Left lung (tissue), 10 donors: ENCODE data around the gene AHI1. TPM values are rescaled to one million over a fixed set of nuclear protein-coding genes. Genes with fewer than 3 reads are reported as not detected.

Experiments used
- ATAC-seq: fragments of 200-7000 bp; cut with Tn5 transposase; one replicate; pipeline ENCODE4 v1.9.1; 2020; ENCODE audit warnings: moderate library complexity
- DNase-seq, 4 donors: peaks; one replicate each; pipeline ENCODE4 v3.0.0-alpha.2; 2013 to 2020
- H3K27ac ChIP-seq, 2 donors: fragments of 200-600 bp; sonication (generic) in 1 of 2; one replicate each; pipeline versions ENCODE4 v1.5.0 to v1.8.0; 2020 to 2021
- H3K27me3 ChIP-seq, 2 donors: fragments of 200-600 bp; sonication (generic) in 1 of 2; one replicate each; pipeline versions ENCODE4 v1.5.0 to v1.8.0; 2020 to 2021
- H3K36me3 ChIP-seq, 2 donors: fragments of 200-600 bp; sonication (generic) in 1 of 2; one replicate each; pipeline versions ENCODE4 v1.5.0 to v1.8.0; 2020 to 2021
- H3K4me1 ChIP-seq, 2 donors: fragments of 200-600 bp; one replicate each; pipeline ENCODE4 v1.8.0; 2021
- H3K4me3 ChIP-seq, 2 donors: fragments of 200-600 bp; sonication (generic) in 1 of 2; one replicate each; pipeline versions ENCODE4 v1.5.0 to v1.8.0; 2020 to 2021; ENCODE audit warnings: mild to moderate bottlenecking in 1 of 2
- H3K9me3 ChIP-seq, 2 donors: fragments of 200-600 bp; sonication (generic) in 1 of 2; one replicate each; pipeline versions ENCODE4 v1.5.0 to v1.8.0; 2020 to 2021
- CTCF ChIP-seq, 2 donors: fragments of 200-600 bp; sonication (generic) in 1 of 2; IDR thresholded peaks; one replicate each; pipeline versions ENCODE4 v1.5.0 to v1.8.0; 2021; ENCODE audit warnings: antibody characterized with exemption in 2 of 2
- intact Hi-C, 2 donors: fragments of 100-400 bp; cut with DNase I; formaldehyde crosslinking; loops; one replicate each; pipeline versions ENCODE4 v1.11.2 to v1.14.2; 2022
- polyA plus RNA-seq, 6 donors: library from polyadenylated mRNA; unstranded; fragments of 120-200 nt; gene quantifications; one replicate each; pipeline ENCODE4 v1.2.1, GENCODE V29; 2013; ENCODE audit not compliant: insufficient read length in 6 of 6
- total RNA-seq, 2 donors: library from RNA; stranded (reverse); fragmentation: NEBNext Ultra II Directional; extraction: Animal tissue kit (Norgen Biotek cat#: 25700); gene quantifications; one replicate each; pipeline ENCODE4 v1.2.1, GENCODE V29; 2021
- donor health status: DM: no; HTN: yes; CAD: no.
- donor health status: DM: no; HTN: no; CAD: no.

Gene AHI1
- total and polyA plus RNA-seq, 8 donors: 23.7 to 65.0 (median 49.0) TPM

DNA sequence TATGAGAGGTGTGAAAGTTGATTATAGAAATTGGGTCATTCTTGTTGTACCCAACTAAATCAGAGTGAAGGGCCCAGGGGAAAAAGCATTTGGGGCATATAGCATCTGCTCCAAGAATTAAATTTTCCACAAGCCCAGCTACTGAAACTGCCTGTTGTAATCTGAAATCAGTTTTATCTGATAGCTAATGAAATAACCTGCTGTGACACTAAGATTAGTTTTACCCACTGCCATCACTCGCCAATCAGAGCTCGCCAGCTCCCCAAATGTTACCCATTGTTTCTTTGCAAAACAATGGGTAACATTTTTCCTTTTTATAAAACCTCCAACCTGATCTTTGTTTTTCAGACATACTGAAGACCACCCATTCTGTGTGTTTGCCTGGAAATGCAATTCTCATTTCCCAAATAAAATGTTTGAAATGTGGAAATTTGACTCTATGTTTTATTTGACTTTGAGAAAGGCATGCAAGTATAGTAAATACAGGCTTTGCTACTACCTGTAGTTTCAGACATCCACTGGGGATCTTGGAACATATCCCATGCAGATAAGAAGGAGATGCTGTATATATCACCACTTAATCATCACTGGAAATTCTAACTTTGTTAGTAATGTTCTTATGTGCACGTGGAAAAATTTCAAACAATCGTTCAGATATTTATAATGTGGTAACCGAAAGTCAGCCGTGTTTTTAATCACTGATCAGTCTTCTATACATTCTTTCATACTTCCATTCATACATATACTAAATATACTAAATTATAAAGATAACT lies 6.3 kb upstream of the AHI1 start:
- Histone ChIP-seq H3K27me3 (no peaks in the 10 kb centered on the region), H3K4me3 (no peak overlapping the region), H3K27ac (no peak overlapping the region), H3K9me3 (no peaks in the 10 kb centered on the region), H3K4me1 (peaks cover 0 to 4% of the 10 kb centered on the region in 2 donors), H3K36me3 (no peaks in the 10 kb centered on the region)
- intact Hi-C loops: loop anchor here in 1 of 2 donors (10.0 kb wide), 1 partner anchor 811 kb away; no protein-coding TSS in a partner anchor
- no peak for TF ChIP-seq CTCF (IDR thresholded peaks at IDR 0.05)
- ATAC-seq (no peak), DNase-seq (no peak)

- H3K27ac ChIP-seq: no peak overlapping the region
- peaks cover 0 to 20% of the 10 kb centered on the region in 2 donors for H3K4me1 ChIP-seq
- H3K27me3 ChIP-seq: no peaks in the 10 kb centered on the region
- no peak for ATAC-seq
- H3K9me3 ChIP-seq: no peaks in the 10 kb centered on the region
- intact Hi-C loops: loop anchor here in 1 of 2 donors (10.0 kb wide), 1 partner anchor 815 kb away; no protein-coding TSS in a partner anchor
- no peak for DNase-seq
- no peaks in the 10 kb centered on the region for H3K36me3 ChIP-seq
- no peak for TF ChIP-seq CTCF (IDR thresholded peaks at IDR 0.05)
- H3K4me3 ChIP-seq: no peak overlapping the region
Observed at GRCh38 chr6:135499441-135500340, 2.2 kb upstream of the AHI1 start.

- Histone ChIP-seq H3K4me1 (peaks cover 0 to 20% of the 10 kb centered on the region in 2 donors), H3K4me3 (peak overlapping the region; percentile 75 to 82), H3K9me3 (no peaks in the 10 kb centered on the region), H3K27me3 (no peaks in the 10 kb centered on the region), H3K27ac (peak overlapping the region; percentile 94 to 95), H3K36me3 (no peaks in the 10 kb centered on the region)
- intact Hi-C loops: no loop called here
- DNase-seq: peak in 3 of 4 donors; percentile 70 to 87 (median 77)
- no peak for TF ChIP-seq CTCF (IDR thresholded peaks at IDR 0.05)
- peak; percentile 80 for ATAC-seq
Observed at GRCh38 chr6:135498185-135498841, 773 bp upstream of the AHI1 start.

DNA sequence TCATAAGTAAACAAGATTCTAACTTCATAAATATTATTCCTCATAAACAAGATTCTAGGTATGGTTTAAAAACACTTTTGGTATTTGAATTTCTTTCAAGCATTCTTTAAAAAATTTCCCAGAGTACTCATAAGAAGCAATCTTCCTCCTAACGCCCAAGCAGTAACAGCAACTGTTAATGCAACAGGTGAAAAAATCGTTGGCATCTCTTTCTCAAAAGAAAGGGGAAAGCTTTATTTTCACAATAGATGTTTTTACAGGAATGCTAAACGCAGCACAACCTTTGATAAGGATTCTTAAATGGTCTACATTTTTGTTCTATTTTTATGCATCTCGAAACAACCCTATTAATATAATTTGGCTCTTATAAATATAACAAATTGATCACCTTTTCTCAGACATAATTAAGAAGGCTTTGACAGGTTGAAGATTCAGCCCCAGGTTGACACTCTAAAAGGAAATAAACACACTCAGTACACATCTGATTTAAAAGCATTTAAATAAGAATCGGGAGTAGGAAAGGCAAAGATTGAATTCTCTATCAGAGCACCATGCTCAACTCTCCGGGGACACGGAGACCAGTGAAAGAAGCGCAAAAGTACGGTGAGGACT lies 634 bp downstream of the AHI1 start:
- H3K9me3 ChIP-seq: no peaks in the 10 kb centered on the region
- ATAC-seq (no peak), DNase-seq (no peak)
- H3K4me3 ChIP-seq: peak overlapping the region; percentile 75 to 82
- no peaks in the 10 kb centered on the region for H3K36me3 ChIP-seq
- intact Hi-C loops: no loop called here
- H3K27ac ChIP-seq: peak overlapping the region; percentile 94 to 95
- TF ChIP-seq CTCF (IDR thresholded peaks at IDR 0.05): no peak
- peaks cover 0 to 20% of the 10 kb centered on the region in 2 donors for H3K4me1 ChIP-seq
- no peaks in the 10 kb centered on the region for H3K27me3 ChIP-seq
